Measurements from ENCODE around the gene EYA2.

DNA sequence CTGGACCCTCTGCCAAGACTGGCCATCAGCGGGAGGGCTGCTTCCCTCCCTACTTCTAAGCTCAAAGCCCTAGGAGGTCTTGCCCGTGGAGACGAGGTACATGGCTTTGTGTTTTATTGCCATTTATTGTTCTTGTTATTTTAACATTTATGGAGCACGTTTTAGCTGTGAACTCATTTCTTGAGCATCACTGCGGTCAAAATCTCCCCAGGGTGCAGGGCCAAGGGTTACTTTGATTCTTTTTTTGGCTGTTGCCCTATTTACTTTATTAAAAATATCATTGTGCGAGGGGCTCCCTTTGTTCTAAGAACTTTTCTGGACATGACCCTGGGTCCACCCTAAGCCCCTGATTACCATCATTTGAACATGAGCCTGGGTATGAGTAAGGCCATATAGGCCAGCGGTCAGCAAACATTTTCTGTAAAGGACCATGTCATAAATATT is 51.6 kb downstream of the EYA2 start:
- TF ChIP-seq, protein P1, sequence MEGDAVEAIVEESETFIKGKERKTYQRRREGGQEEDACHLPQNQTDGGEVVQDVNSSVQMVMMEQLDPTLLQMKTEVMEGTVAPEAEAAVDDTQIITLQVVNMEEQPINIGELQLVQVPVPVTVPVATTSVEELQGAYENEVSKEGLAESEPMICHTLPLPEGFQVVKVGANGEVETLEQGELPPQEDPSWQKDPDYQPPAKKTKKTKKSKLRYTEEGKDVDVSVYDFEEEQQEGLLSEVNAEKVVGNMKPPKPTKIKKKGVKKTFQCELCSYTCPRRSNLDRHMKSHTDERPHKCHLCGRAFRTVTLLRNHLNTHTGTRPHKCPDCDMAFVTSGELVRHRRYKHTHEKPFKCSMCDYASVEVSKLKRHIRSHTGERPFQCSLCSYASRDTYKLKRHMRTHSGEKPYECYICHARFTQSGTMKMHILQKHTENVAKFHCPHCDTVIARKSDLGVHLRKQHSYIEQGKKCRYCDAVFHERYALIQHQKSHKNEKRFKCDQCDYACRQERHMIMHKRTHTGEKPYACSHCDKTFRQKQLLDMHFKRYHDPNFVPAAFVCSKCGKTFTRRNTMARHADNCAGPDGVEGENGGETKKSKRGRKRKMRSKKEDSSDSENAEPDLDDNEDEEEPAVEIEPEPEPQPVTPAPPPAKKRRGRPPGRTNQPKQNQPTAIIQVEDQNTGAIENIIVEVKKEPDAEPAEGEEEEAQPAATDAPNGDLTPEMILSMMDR (optimal IDR thresholded peaks at IDR 0.05 in 1 of 3, IDR thresholded peaks at IDR 0.05 in 1 of 3, conservative IDR thresholded peaks at IDR 0.05 in 1 of 3; ENCODE audit: extremely low read depth in 1 of 3, insufficient read depth in 2 of 3, low read length in 3 of 3) = no peak
- no peak for TF ChIP-seq EZH2 (IDR thresholded peaks at IDR 0.05; ENCODE audit: low read length)
